H1 (cell line): ENCODE measurements around the gene TPPP2. TPM values are rescaled to one million over a fixed set of nuclear protein-coding genes. Genes with fewer than 3 reads are reported as not detected.

Source experiments
- CTCF ChIA-PET: fragments of 300-600 bp; sonication (Branson Sonifier 250); formaldehyde crosslinking; loops from one replicate; lab custom pipeline; 2021; ENCODE audit not compliant: partially characterized antibody; lab: Charles Lee
- POLR2A ChIA-PET: fragments of 300-600 bp; sonication (Branson Sonifier 250); formaldehyde crosslinking; loops from one replicate; lab custom pipeline; 2021; ENCODE audit warnings: inconsistent platforms; ENCODE audit not compliant: partially characterized antibody; lab: Charles Lee
- DNase-seq, 2 experiments: peaks; one replicate each; pipeline versions ENCODE4 v3.0.0 to v3.0.0-alpha.2; 2010 to 2022; ENCODE audit warnings: low spot score in 2 of 2, low read depth in 1 of 2, mixed read lengths in 1 of 2
- FAIRE-seq: peaks from 2 replicates; lab custom pipeline; 2011; peaks lifted over from hg19 to GRCh38; lab: Jason Lieb, UNC
- H2AFZ ChIP-seq: 2 replicates; pipeline ENCODE4 v1.8.1; 2012; ENCODE audit warnings: low read length, inconsistent platforms
- H2AK5ac ChIP-seq: 2 replicates; pipeline ENCODE4 v1.6.1; 2013; ENCODE audit warnings: low read depth, low read length
- H2BK120ac ChIP-seq: replicated peaks from 2 replicates; pipeline ENCODE3; 2013; ENCODE audit warnings: low read depth, low read length, inconsistent platforms
- H2BK12ac ChIP-seq: 2 replicates; pipeline ENCODE4 v1.6.1; 2013; ENCODE audit warnings: low read depth, low read length
- H2BK15ac ChIP-seq: 2 replicates; pipeline ENCODE4 v1.6.1; 2013; ENCODE audit warnings: low read length
- H2BK20ac ChIP-seq: 2 replicates; pipeline ENCODE4 v1.6.1; 2013; ENCODE audit warnings: low read length
- H2BK5ac ChIP-seq: 2 replicates; pipeline ENCODE4 v1.6.1; 2013; ENCODE audit warnings: low read depth, low read length
- H3K14ac ChIP-seq: 2 replicates; pipeline ENCODE4 v1.6.1; 2013; ENCODE audit warnings: inconsistent platforms; ENCODE audit not compliant: insufficient read length
- H3K18ac ChIP-seq: 2 replicates; pipeline ENCODE4 v1.6.1; 2013; ENCODE audit warnings: low read length; ENCODE audit errors: extremely low read depth
- H3K23ac ChIP-seq: 2 replicates; pipeline ENCODE4 v1.6.1; 2013; ENCODE audit warnings: inconsistent platforms; ENCODE audit not compliant: insufficient read length
- H3K23me2 ChIP-seq: 2 replicates; pipeline ENCODE4 v1.6.1; 2013; ENCODE audit warnings: low read depth, low read length
- H3K27ac ChIP-seq: 2 replicates; pipeline ENCODE4 v1.6.1; 2011; ENCODE audit warnings: low read depth, low read length, inconsistent platforms
- H3K27me3 ChIP-seq, 4 experiments: replicated peaks in 1 of 4; 1 replicate in 1 of 4; 2 replicates in 3 of 4; pipeline versions ENCODE4 v1.6.1 to v1.8.1; 2011 to 2013; ENCODE audit warnings: low read length in 3 of 4, mild to moderate bottlenecking in 3 of 4, inconsistent platforms in 2 of 4, mixed read lengths in 2 of 4, moderate library complexity in 1 of 4; ENCODE audit not compliant: control insufficient read depth in 3 of 4, insufficient read depth in 3 of 4; ENCODE audit errors: extremely low read depth in 1 of 4
- H3K36me3 ChIP-seq, 4 experiments: 2 replicates each; pipeline versions ENCODE4 v1.6.1 to v1.8.1; 2011 to 2013; ENCODE audit warnings: mild to moderate bottlenecking in 4 of 4, low read length in 3 of 4, moderate library complexity in 2 of 4, control low read depth in 1 of 4, inconsistent platforms in 1 of 4; ENCODE audit not compliant: insufficient read depth in 4 of 4, control insufficient read depth in 2 of 4
- H3K4ac ChIP-seq: replicated peaks from 2 replicates; pipeline ENCODE3; 2013; ENCODE audit warnings: low read length, low read depth, mixed read lengths, inconsistent platforms; ENCODE audit not compliant: insufficient read length
- H3K4me1 ChIP-seq, 4 experiments: replicated peaks in 1 of 4; 1 replicate in 1 of 4; 2 replicates in 3 of 4; pipeline versions ENCODE4 v1.6.1 to v1.8.1; 2011 to 2013; ENCODE audit warnings: low read length in 3 of 4, inconsistent platforms in 2 of 4, mixed read lengths in 1 of 4; ENCODE audit not compliant: insufficient read depth in 4 of 4, control insufficient read depth in 3 of 4
- H3K4me2 ChIP-seq, 2 experiments: 2 replicates each; pipeline versions ENCODE4 v1.6.1 to v1.8.1; 2011 to 2013; ENCODE audit warnings: low read depth in 2 of 2, low read length in 2 of 2, control low read depth in 1 of 2, inconsistent platforms in 1 of 2, mild to moderate bottlenecking in 1 of 2; ENCODE audit not compliant: insufficient read depth in 1 of 2
- H3K4me3 ChIP-seq, 4 experiments: fragments of 200-600, 300-600 bp in 1 of 4; sonication (generic), shearing (Covaris generic), sonication (Bioruptor Twin) in 1 of 4; 2 replicates each; pipeline versions ENCODE4 v1.5.1 to v1.8.1; 2011 to 2016; ENCODE audit warnings: low read length in 4 of 4, low read depth in 3 of 4, control low read depth in 2 of 4, inconsistent platforms in 2 of 4, mild to moderate bottlenecking in 2 of 4, mixed read lengths in 1 of 4, moderate library complexity in 1 of 4; ENCODE audit not compliant: insufficient read depth in 2 of 4; ENCODE audit errors: extremely low read depth in 1 of 4
- H3K56ac ChIP-seq: replicated peaks from 2 replicates; pipeline ENCODE3; 2013; ENCODE audit warnings: low read depth, mild to moderate bottlenecking, mixed read lengths, low read length, inconsistent platforms; ENCODE audit not compliant: insufficient read length
- H3K79me1 ChIP-seq: 2 replicates; pipeline ENCODE4 v1.6.1; 2013; ENCODE audit warnings: low read depth, low read length, control low read depth
- H3K79me2 ChIP-seq, 2 experiments: 2 replicates each; pipeline versions ENCODE4 v1.6.1 to v1.8.1; 2012 to 2013; ENCODE audit warnings: low read length in 2 of 2, mild to moderate bottlenecking in 2 of 2, inconsistent platforms in 1 of 2; ENCODE audit not compliant: insufficient read depth in 2 of 2, control insufficient read depth in 1 of 2
- H3K9ac ChIP-seq, 4 experiments: replicated peaks in 1 of 4; 1 replicate in 1 of 4; 2 replicates in 3 of 4; pipeline versions ENCODE4 v1.6.1 to v1.8.1; 2011 to 2013; ENCODE audit warnings: low read depth in 3 of 4, low read length in 3 of 4, control low read depth in 2 of 4, mild to moderate bottlenecking in 2 of 4, moderate library complexity in 2 of 4, inconsistent platforms in 1 of 4; ENCODE audit errors: extremely low read depth in 1 of 4
- H3K9me3 ChIP-seq, 2 experiments: 2 replicates each; pipeline versions ENCODE4 v1.6.1 to v1.8.1; 2012 to 2013; ENCODE audit warnings: mild to moderate bottlenecking in 2 of 2, moderate library complexity in 2 of 2, control low read depth in 1 of 2, inconsistent platforms in 1 of 2, low read depth in 1 of 2, low read length in 1 of 2, mixed read lengths in 1 of 2; ENCODE audit not compliant: insufficient read depth in 2 of 2
- H4K20me1 ChIP-seq, 2 experiments: replicated peaks in 1 of 2; 2 replicates each; pipeline versions ENCODE3 to v1.8.1; 2011 to 2013; ENCODE audit warnings: inconsistent platforms in 2 of 2, low read length in 2 of 2, mild to moderate bottlenecking in 1 of 2; ENCODE audit not compliant: insufficient read depth in 2 of 2, control insufficient read depth in 1 of 2
- H4K5ac ChIP-seq: 2 replicates; pipeline ENCODE4 v1.6.1; 2013; ENCODE audit warnings: low read length, low read depth, mixed read lengths, inconsistent platforms; ENCODE audit not compliant: insufficient read length
- H4K8ac ChIP-seq: 2 replicates; pipeline ENCODE4 v1.8.0; 2013; ENCODE audit warnings: mild to moderate bottlenecking, moderate library complexity, low read length, inconsistent platforms; ENCODE audit not compliant: insufficient read depth; ENCODE audit errors: extremely low read depth
- H4K91ac ChIP-seq: replicated peaks from 2 replicates; pipeline ENCODE3; 2013; ENCODE audit warnings: low read length, mixed read lengths, inconsistent platforms; ENCODE audit not compliant: insufficient read length
- ASH2L ChIP-seq: fragments of 200-600, 300-600 bp; sonication (generic); IDR thresholded peaks from one replicate; pipeline ENCODE4 v1.7.1; 2017; ENCODE audit warnings: low read length
- BRCA1 ChIP-seq: IDR thresholded peaks from 2 replicates; pipeline ENCODE4 v1.6.1; 2012; ENCODE audit warnings: low read depth, low read length, improper control_type of control experiment
- CBX8 ChIP-seq: fragments of 300-800, 300-1000 bp; sonication (generic); IDR thresholded peaks from 2 replicates; pipeline ENCODE4 v1.7.1; 2016; ENCODE audit warnings: low read depth, low read length, borderline replicate concordance
- EGR1 ChIP-seq: IDR thresholded peaks from 2 replicates; pipeline ENCODE4 v1.6.1; 2011; ENCODE audit warnings: low read depth, low read length, borderline replicate concordance
- JUND ChIP-seq: IDR thresholded peaks from 2 replicates; pipeline ENCODE4 v1.6.1; 2011; ENCODE audit warnings: mild to moderate bottlenecking, improper control_type of control experiment, low read length
- KDM1A ChIP-seq: fragments of 200-600, 300-600 bp; sonication (generic); IDR thresholded peaks from 2 replicates; pipeline ENCODE4 v1.7.1; 2016; ENCODE audit warnings: mild to moderate bottlenecking, low read length, borderline replicate concordance
- MAFK ChIP-seq: IDR thresholded peaks from 2 replicates; pipeline ENCODE4 v1.6.1; 2012; ENCODE audit warnings: low read depth, mild to moderate bottlenecking, improper control_type of control experiment, low read length
- POU5F1 ChIP-seq: IDR thresholded peaks from 2 replicates; pipeline ENCODE4 v1.6.1; 2011; ENCODE audit warnings: low read depth, mild to moderate bottlenecking, low read length, moderate library complexity
- RNF2 ChIP-seq: fragments of 200-900, 300-1000 bp; sonication (generic); IDR thresholded peaks from 2 replicates; pipeline ENCODE4 v1.7.1; 2016; ENCODE audit warnings: borderline replicate concordance, low read depth, mild to moderate bottlenecking, antibody characterized with exemption, low read length; ENCODE audit not compliant: poor library complexity, severe bottlenecking; ENCODE audit errors: missing control alignments
- TCF12 ChIP-seq: IDR thresholded peaks from 2 replicates; pipeline ENCODE4 v1.6.1; 2011; ENCODE audit warnings: low read depth, mild to moderate bottlenecking, low read length
- USF2 ChIP-seq: IDR thresholded peaks from 2 replicates; pipeline ENCODE4 v1.6.1; 2011; ENCODE audit warnings: low read length, improper control_type of control experiment
- YY1 ChIP-seq: IDR thresholded peaks from 2 replicates; pipeline ENCODE4 v1.6.1; 2011; ENCODE audit warnings: low read depth, mild to moderate bottlenecking, low read length
- WGBS, 2 experiments: shearing (Covaris generic) in 1 of 2; methylation state at CpG; one replicate each; pipeline versions ENCODE4 v1.1.6 to v1.1.7; 2013 to 2015; ENCODE audit warnings: low lambda C conversion rate in 2 of 2, mixed read lengths in 2 of 2, inconsistent platforms in 1 of 2, low coverage in 1 of 2, missing lambda C conversion rate in 1 of 2; ENCODE audit not compliant: insufficient replicate concordance in 2 of 2, insufficient coverage in 1 of 2, insufficient read length in 1 of 2; ENCODE audit errors: extremely low coverage in 1 of 2, missing lambda C conversion rate in 1 of 2; 5-methylcytosine and 5-hydroxymethylcytosine counted together
- polyA plus RNA-seq, 7 experiments: library from polyadenylated mRNA; depleted of rRNA in 3 of 7; stranded (reverse) in 5 of 7; unstranded in 2 of 7; fragments of >200 nt in 5 of 7; fragments of 200-250 nt in 2 of 7; gene quantifications; 1 replicate in 5 of 7; 2 replicates in 1 of 7; 4 replicates in 1 of 7; pipeline versions ENCODE4 v1.2.1 to v1.2.3, GENCODE V29; 2011 to 2013; ENCODE audit warnings: missing spikeins in 2 of 7, mixed read lengths in 2 of 7
- total RNA-seq: library from RNA; stranded (reverse); fragmentation: NEBNext Ultra II Directional; extraction: Animal tissue kit (Norgen Biotek cat#: 25700); gene quantifications from 2 replicates; pipeline ENCODE4 v1.2.1, GENCODE V29; 2021

The TPPP2 gene
- total and polyA plus RNA-seq, 2 of the 8 experiments (the other 6 are each of a cell fraction or from before 2014, with no cell fraction given) = not detected

- H3K56ac ChIP-seq = no peak overlapping the region
- H3K4me3 ChIP-seq = no peak overlapping the region
- H3K27me3 ChIP-seq = no peaks in the 10 kb centered on the region
- H3K9me3 ChIP-seq = no peaks in the 10 kb centered on the region
- H3K14ac ChIP-seq = no peak overlapping the region
- no peak overlapping the region for H3K4me2 ChIP-seq
- DNase-seq (no peak), FAIRE-seq (no peak)
- no peak overlapping the region for H2AK5ac ChIP-seq
- no peak overlapping the region for H3K4ac ChIP-seq
- no peak overlapping the region for H2AFZ ChIP-seq
- H4K5ac ChIP-seq = no peak overlapping the region
- no peak overlapping the region for H3K23ac ChIP-seq
- no peak overlapping the region for H3K27ac ChIP-seq
- H3K79me1 ChIP-seq = peaks cover 2% of the 10 kb centered on the region
- no peak overlapping the region for H3K9ac ChIP-seq
- no peak overlapping the region for H2BK20ac ChIP-seq
- WGBS, 2 experiments = 96% methylated on average over 9 of the region's 9 CpGs; no CpG with 5 or more reads in 1 of the 2 experiments
- H2BK12ac ChIP-seq = no peak overlapping the region
- H4K91ac ChIP-seq = no peak overlapping the region
- H4K8ac ChIP-seq = no peak overlapping the region; the same call in 1 of the 2 replicates
- no peak overlapping the region for H3K18ac ChIP-seq
- H4K20me1 ChIP-seq = peaks cover 2 to 9% of the 10 kb centered on the region in 2 experiments
- POLR2A ChIA-PET = interaction anchor here (0.7 to 12.4 kb wide), 5 partner anchors 11 to 58 kb away, joined by 3 to 245 read pairs (median 5); partner anchors contain the start of genes TMEM253 and ZNF219
- H3K4me1 ChIP-seq = peaks cover 3 to 11% (median 6%) of the 10 kb centered on the region in 4 experiments
- CTCF ChIA-PET = interaction anchor here (1.1 to 6.6 kb wide), 8 partner anchors 8 to 76 kb away, joined by 4 to 110 read pairs (median 15); partner anchors contain the start of gene TMEM253
- peaks cover 36 to 51% (median 47%) of the 10 kb centered on the region in 4 experiments for H3K36me3 ChIP-seq
- no peak overlapping the region for H2BK5ac ChIP-seq
- H3K79me2 ChIP-seq = peaks cover 0 to 13% of the 10 kb centered on the region in 2 experiments; a peak in 2 of 4 replicates
- TF ChIP-seq USF2 = no peak
- no peak for TF ChIP-seq RNF2
- no peak for TF ChIP-seq MAFK
- TF ChIP-seq TCF12 = no peak
- no peak for TF ChIP-seq JUND
- TF ChIP-seq BRCA1 = no peak
- TF ChIP-seq CBX8 = no peak
- no peak for TF ChIP-seq EGR1
- TF ChIP-seq YY1 = no peak
- no peak for TF ChIP-seq KDM1A
- TF ChIP-seq ASH2L = no peak
- no peak for TF ChIP-seq POU5F1
- peaks cover 20% of the 10 kb centered on the region; the same call in 1 of the 2 replicates for H3K23me2 ChIP-seq
- no peak overlapping the region for H2BK15ac ChIP-seq
- H2BK120ac ChIP-seq = no peak overlapping the region
Measured at GRCh38 chr14:21073921-21074320, 43.9 kb downstream of the TPPP2 start.
